Measurements from ENCODE around the gene METTL9. TPM values are rescaled to one million over a fixed set of nuclear protein-coding genes. Genes with fewer than 3 reads are reported as not detected.

Gene METTL9
- total RNA-seq, 1 experiment from 2014 or later: 41.4 TPM

GRCh38 chr16:21645261-21645721 is 45.9 kb downstream of the METTL9 start (continued):
- TF ChIP-seq REST (IDR thresholded peaks at IDR 0.05; ENCODE audit: low read depth): no peak
- TF ChIP-seq CEBPB (IDR thresholded peaks at IDR 0.05; ENCODE audit: low read depth): no peak
- TF ChIP-seq TCF7L2 (IDR thresholded peaks at IDR 0.05; ENCODE audit: borderline replicate concordance, extremely low read depth, insufficient read depth, insufficient read length): no peak

GRCh38 chr16:21646091-21646490 is 46.7 kb downstream of the METTL9 start:
- ATAC-seq (no peak), DNase-seq (ENCODE audit: low read depth, low spot score) (no peak)
- Histone ChIP-seq H3K36me3 (ENCODE audit: control insufficient read depth in 1 of 2, insufficient read depth in 2 of 2, low read length in 2 of 2) (no peaks in the 10 kb centered on the region), H4K20me1 (ENCODE audit: insufficient read depth) (no peaks in the 10 kb centered on the region), H3K27me3 (ENCODE audit: insufficient read depth, low read length) (no peaks in the 10 kb centered on the region), H3K79me2 (ENCODE audit: insufficient read depth, low read length) (no peaks in the 10 kb centered on the region), H3K9ac (ENCODE audit: low read length) (no peak overlapping the region), H3K4me1 (ENCODE audit: control insufficient read depth in 1 of 2, insufficient read depth in 2 of 2, low read length in 2 of 2) (no peaks in the 10 kb centered on the region), H3K4me3 (replicated peaks in 1 of 2; ENCODE audit: low read depth in 1 of 2, low read length in 2 of 2) (no peak overlapping the region), H3K9me2 (ENCODE audit: insufficient read depth) (no peaks in the 10 kb centered on the region), H3K27ac (ENCODE audit: low read depth, low read length) (no peak overlapping the region), H3K9me3 (ENCODE audit: control insufficient read depth in 1 of 2, insufficient read depth in 1 of 2, low read depth in 1 of 2, low read length in 2 of 2) (no peaks in the 10 kb centered on the region), H2AFZ (ENCODE audit: low read depth, low read length, poor library complexity, severe bottlenecking) (no peak overlapping the region), H3K4me2 (ENCODE audit: low read length) (no peak overlapping the region)
- BruUV-seq (replicated peaks): no TSS peak
- POLR2A ChIA-PET: no interaction called here
- CTCF ChIA-PET: interaction anchor here (1.6 kb wide), 1 partner anchor 11 kb away, joined by 7 read pairs; no protein-coding TSS in a partner anchor
- intact Hi-C loops (cut with micrococcal nuclease): no loop called here
- TF ChIP-seq ZNF274 (IDR thresholded peaks at IDR 0.05; ENCODE audit: low read depth, low read length): no peak
- RAD21 ChIA-PET (ENCODE audit: low non-redundant PET in 1 of 2, low total read pairs in 2 of 2, uncharacterized antibody in 2 of 2, unreplicated experiment in 2 of 2): no interaction called here
